ENCODE measurements around the gene LIMS2.

Gene LIMS2

DNA sequence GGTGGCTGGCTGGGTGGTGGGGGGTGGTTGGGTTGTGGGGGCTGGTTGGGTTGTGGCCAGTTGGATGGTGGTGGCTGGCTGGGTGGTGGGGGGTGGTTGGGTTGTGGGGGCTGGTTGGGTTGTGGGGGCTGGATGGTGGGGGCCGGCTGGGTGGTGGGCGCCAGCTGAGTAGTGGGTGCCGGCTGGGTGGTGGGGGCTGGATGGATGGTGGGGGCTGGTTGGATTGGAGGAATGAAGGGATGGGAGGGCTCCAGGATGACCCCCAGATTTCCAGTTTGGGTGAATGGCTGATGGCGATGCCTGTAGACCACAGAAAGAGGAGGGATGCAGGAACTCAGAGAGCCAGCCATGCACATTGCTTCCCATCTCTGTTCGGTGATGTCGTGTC, 56.1 kb downstream of the LIMS2 start:
- DNase-seq, result no peak

DNA sequence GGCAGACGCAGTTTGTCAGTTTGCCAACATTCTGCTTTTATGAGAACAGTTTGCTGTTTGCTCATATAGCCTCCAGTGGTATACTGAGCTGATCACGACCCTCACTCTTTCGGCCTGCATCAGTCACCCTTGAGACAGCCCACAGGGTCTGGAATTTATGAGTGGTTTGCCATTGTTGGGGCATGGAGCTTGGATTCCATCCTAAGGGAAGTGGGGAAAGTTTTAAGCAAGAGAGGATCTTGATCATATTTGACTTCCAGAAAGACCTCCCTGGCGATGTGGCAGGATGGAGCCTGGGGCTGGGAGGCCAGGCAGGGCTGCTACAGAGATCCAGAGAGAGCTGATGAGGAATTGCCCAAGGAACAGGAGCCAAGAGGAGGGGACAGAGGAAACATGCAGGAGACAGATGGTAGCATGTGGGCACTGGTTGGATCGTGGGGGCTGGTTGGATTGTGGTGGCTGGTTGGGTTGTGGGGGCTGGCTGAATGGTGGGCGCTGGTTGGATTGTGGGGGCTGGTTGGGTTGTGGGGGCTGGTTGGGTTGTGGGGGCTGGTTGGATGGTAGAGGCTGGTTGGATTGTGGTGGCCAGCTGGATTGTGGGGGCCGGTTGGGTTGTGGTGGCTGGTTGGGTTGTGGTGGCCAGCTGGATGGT, 56.7 kb downstream of the LIMS2 start:
- no peak for DNase-seq

DNA sequence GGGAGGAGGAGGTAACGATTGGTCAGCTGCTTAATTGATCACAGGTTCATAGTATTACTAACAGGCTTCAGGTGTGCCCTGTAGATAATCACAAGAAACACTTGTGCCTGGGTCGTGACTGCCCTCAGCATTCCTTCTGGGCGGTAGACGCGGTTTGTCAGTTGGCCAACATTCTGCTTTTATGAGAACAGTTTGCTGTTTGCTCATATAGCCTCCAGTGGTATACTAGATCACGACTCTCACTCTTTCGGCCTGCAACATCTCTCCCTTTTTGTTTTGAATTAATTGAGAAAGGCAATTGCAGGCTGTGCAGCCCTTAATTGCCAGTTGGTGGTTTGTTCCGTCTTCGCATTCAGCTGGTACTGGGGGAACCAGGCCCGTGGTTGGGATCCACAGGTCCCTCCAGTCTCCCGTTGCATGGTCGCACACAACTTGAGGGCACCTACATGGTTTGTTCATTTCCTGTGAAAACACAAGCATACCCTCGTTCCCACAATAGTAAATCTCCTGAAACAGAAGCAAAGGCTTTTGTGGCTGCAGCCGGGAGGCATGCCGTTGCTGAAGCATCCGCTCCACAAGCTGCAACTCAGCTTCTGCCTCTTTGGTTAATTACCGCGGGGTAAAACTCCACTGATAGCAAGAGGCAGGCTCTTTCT, 59.7 kb downstream of the LIMS2 start:
- DNase-seq, result no peak

DNA sequence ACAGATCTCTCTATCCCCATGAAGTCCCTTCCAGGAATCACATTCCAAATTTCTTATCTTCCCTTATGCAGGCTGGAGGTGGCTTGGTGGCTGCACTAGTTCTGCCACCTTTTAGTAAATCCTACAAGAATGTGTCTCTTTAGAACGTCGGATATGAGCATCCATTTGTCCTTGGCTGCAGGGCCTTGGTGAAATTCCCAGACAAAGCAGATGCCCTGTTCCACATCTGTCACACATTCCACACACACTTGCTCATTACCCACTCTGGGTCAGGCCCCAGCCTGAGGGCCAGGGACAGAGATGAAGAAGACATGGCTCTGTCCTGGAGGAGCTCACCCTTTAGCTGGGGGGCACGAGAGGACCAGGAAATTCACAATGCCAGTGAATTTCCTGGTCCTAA, 60.6 kb downstream of the LIMS2 start:
- no peak for DNase-seq

DNA sequence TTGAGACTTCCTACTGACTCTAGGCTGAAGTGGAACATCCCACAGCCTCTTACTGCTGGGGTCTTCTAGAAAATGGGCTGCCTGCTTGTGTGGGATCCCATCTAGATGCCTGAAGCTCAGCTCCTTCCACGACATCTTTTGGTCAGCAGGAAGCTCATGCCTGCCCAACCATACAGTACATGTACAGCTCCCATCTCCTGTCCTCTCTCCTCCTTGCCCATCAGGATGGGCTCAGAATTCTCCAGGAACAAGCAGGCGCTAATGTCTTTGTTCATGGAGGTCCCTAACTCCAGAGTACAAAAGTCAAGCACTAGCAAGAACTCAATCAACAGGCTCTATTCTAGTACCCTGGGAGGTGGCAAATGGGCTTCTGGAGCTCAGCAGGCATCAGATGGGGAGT, 61.1 kb downstream of the LIMS2 start:
- DNase-seq, result no peak

DNA sequence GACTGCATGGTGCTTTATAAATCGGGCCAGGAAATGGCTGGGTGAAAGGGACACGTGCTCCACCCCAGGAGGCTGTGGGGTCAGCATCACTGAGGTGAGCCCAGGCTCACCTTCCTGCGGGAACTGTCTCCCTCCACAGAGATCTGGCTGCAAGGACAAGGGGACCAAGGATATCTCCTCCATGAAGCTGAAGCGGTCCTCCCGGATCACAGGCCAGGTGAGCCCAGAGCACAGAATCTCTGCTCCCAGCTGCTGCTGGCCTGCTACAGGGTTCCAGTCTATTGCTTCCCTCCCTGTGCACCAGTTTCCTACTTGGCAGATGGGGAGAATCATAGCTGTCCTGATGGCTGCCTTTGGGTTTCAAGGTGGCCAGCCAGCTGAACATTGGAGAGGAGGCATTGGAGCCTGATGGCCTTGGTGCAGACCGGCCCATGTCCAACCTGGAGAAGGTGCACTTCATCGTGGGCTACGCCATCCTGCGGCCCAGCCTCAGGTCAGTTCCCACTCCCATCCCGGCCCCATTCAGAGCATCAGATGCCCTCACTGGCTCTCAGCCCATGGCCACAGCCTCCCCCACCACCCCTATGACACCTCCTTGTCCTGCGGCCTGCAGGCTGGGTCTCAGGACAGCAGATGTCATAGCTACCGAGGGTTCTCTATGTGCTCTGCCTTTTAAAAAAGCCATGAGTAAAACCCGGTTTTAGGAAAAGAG, 63.1 kb downstream of the LIMS2 start:
- DNase-seq, result no peak

DNA sequence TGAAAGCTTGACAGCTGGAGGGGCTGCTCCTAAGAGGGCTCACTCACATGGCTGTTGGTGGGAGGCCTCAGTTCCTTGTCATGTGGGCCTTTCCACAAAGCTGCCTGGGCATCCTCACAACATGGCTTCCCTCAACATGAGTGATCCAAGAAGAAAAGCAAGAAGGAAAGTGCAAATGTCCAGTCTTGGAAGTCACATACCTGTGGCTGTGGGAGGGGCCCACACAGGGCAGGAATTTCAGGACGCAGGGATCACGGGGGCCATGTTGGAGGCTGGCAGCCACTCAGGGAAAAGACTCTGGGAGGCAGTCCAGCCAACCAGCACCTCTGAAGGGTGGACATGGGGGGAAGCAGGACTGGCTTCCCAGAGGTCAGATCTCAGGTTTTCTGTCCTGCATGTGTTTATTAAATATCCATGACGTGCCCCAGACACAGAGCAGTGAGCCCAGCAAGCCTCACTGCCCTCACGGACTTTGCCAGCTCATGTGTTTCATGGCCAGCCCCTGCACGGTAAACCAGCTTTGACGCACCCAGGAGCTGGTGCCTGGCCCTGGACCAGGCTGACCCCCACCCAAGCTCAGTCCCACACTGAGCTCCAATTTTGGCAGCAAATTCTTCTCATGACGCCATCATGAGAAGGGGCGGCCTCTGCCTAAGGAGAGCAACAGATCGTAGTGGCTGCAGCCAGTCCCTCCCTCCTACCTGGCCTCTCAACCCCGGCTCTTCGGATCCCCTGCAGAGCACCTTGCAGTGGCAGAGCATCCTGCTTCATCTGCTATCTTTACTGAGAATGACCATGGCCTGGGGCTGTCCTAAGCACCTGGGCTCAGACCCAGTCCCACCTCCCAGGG, 64.0 kb downstream of the LIMS2 start:
- DNase-seq, result no peak

DNA sequence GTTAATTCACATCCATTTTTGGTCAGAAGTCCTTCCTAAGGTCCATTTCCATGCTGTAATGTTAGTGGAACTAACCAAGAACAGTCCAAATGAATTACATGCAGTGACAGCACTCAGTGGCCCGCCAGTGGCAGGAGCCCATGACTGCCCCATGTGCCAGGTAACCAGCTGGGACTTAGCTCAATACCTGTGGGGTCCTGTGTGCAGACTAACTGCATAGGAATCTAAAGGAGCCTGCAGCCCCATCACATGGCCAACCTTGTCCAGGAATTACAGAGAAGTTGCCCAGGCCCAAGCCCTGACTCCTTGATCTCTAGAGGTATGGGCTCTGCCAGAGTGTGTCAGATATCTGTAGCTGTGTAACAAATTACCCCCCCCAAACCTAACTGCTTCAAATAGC, 64.8 kb downstream of the LIMS2 start:
- no peak for DNase-seq

DNA sequence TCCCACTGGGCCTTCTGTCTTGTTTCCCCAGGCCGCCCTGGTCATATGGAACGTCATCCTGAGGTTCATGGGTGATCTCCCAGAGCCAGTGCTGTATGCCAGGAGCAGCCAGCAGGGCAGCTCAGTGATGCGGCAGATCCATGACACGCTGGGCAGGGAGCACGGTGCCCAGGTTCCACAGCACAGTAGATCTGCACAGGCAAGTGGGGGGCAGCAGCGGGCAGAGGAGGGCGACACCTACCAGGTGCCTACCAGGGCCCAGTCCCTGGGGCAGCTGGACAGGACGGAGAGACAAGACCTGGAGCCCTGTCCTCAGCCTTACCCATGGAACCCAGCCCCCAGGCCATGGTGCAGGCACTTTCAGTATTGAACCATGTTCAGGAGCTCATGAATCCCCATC, 65.5 kb downstream of the LIMS2 start:
- DNase-seq, result no peak

DNA sequence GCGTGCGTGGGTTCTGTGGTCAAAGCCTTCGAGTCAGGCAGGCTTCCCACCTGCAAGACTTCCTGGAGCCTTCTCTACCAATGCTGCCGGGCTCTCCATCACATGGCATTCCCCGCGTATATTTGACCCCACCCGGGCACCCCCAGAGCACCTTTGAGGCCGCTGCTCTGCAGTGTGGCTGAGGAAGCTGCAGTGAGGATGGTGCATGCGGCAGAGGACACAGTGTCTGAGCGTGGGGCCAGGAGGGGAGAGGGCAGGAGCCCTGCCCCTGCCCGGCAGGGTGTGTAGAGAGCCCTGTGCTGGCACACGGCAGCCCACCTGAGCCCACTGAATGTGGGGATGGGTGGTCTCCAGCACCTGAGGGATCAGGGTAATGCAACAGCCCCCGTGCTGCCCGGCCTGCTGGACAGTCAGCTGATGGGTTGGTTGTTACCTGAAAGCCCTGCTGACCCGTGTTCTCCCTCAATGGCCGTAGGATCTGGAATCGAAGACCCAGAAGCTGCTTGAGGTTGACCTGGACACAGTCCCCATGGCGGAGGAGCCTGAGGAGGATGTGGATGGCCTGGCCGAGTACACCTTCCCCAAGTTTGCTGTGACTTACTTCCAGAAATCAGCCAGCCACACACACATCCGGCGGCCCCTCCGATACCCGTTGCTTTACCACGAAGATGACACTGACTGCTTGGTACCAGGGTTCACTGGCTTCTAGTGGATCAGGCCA, 66.1 kb downstream of the LIMS2 start:
- DNase-seq, result no peak

DNA sequence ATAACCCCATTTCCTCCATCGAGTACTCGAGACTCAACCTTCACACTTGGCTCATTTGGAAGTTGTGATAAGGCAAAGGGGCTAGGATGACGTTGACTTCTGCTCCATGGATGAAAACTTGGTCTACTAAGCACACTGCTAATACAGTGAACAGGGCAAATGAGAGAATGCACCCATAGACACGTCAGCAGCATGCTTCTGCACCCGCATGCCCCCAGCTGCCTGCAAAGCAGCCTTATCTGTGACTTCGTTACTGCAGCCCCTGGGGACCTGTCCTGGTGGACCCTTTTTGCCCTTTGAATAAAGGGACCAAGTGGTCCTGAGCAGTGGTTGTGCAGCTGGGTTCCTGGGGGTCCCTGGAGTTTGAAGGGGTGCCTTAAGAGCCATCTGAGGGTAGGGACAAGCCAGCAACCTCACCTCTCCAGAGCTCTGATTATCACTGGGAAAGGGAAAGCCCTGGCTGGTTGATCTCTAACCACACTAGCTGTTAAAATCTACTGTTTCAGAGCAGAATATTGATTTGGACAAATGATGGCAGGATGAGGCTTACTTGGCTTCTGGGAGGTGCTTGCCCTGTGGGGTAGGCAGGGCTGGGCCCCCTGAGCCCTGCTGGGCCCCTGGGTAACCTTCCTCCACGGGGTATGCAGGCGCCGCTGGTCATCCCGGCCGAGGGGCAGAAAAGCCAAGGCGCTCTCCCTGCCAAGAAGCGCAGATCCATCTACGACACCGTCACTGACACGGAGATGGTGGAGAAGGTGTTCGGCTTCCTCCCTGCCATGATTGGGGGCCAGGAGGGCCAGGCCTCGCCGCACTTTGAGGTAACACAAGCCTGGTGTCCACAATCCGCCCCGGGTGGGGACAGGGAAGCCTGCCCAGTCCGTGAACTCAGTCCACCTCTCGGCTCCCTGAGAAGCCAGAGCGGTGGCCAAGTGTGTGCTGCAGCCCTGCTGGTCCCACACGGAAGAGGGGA, 67.0 kb downstream of the LIMS2 start:
- DNase-seq, result no peak

DNA sequence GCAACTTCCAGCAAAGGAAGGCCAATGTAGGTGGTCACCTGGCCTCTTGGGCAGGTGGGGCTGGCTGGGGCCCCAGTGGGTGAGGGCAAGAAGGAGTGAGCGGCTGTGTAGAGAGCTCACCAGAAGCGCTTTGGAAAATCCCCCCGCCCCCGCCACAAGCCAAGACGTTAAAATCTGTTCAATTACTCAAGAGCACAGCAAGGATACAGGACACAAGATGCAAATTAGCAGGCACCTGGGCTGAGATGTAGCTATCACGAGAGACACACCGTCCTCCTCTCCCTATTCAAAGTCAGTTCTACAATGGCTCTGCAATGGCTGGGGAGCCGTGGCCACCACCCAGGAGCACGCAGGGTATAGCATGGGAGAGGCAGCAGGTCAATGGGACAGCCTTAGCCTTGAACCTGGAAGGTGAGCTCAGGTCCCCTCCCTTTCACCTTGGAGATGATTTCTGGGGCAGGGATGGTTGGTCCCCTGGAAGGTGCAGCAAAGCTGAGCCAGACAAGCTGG, 67.9 kb downstream of the LIMS2 start:
- DNase-seq, result no peak

DNA sequence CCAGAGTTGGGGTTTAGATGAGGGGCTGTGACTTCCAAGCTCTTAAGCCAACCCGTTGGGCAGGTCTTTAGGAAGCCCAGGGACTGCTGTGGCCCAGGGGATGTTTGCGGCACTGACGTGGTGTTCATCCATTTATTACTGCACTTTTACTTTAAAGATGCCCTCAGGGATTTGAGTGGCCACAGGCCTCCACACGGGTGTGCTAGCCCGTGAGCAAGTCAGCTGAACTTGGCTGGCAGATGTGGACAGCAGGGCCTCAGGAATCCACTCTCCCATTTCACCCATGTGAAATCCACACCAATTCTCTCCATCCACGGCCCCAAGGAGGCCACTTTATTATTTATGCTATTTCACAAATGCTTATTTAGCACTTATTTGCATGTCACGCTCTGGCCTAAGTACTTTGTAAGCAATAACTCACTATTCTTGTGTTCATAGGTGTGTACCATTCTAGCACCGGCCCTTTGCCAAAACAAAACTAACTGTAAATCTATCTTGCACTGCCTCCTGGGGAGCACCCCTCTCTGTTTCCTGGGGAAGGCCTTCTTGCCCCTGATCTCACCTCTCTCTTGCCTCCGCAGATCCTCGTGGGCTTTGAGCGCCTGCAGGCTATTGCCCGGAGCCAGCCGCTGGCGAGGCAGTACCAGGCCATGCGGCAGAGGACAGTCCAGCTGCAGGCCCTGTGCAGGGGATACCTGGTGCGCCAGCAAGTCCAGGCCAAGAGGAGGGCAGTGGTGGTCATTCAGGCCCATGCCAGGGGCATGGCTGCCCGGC, 68.5 kb downstream of the LIMS2 start:
- no peak for DNase-seq

DNA sequence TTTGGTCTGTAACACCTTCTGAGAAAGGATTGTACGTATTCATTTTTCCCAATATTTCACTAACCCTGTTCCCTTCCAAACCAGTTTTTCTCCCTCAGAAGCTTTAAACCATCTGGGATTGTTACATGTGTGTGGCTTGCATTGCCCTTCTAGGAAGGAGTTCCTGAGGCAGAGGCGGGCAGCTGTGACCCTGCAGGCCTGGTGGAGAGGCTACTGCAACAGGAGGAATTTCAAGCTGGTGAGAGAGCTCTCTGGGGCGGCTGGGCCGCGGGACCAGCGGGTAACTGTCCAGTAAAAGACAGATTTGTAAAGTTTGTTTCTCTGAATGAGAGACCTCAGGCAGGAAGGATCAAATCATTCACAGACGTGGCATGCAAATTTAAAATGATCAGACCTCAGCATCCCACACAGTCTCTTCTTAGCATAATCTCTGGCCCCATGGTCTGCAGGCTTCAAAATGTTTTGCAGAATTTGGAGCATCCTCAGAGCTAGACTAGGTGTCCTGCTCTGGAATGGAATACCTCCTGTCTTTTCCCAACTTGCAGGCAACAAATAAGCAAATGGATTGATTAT, 69.6 kb downstream of the LIMS2 start:
- DNase-seq, result no peak

DNA sequence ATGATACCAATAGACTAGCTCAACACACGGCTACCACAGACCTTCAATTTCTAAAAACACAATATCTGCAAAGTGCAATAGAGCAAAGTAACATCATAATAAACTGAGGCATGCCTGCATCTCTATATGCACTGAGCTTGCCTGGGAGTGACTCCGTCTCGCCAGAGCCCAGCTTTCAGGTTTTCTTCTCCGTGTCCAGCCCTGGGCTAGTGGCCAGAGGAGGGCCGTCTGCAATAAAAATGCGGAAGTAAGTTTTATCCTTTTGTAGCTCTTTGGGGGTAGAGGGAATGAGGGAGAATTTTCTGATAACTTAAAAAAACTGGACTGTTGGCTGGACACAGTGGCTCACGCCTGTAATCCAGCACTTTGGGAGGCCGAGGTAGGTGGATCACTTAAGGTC, 70.3 kb downstream of the LIMS2 start:
- no peak for DNase-seq

DNA sequence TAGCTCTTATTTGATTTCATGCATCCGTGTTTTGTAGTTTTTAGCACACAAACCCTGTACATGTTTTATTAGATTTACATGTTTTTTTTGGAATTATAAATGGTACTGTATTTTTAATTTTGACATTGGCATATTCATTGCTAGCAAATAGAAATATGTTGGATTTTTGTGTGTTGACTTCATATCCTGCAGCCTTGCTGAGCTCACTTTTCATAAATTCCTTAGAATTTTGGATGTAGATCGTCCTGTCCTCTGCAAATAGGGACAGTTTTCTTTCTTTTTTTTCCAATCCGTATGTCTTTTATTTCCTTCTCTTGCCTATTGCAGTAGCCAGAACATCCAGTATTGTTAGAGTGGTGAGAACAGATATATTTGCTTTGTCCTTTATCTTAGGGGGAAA, 76.1 kb downstream of the LIMS2 start:
- DNase-seq, result no peak

DNA sequence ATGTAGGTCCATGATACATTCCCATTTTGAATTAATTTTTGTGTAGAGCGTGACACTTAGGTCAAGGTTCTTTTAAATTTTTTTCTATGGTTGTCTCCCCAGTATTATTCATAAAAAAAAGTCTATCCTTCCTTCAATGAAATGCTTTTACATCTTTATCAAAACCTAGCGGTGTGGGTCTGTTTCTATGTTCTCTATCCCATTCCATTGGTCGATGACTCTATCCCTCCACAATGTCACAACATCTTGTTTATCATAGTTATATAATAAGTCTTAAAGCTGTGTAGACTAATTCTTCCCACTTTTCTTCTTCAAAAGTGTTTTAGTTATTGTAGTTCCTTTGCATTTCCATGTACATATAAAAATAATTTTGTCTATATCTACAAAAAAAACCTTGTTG, 76.6 kb downstream of the LIMS2 start:
- DNase-seq, result no peak

DNA sequence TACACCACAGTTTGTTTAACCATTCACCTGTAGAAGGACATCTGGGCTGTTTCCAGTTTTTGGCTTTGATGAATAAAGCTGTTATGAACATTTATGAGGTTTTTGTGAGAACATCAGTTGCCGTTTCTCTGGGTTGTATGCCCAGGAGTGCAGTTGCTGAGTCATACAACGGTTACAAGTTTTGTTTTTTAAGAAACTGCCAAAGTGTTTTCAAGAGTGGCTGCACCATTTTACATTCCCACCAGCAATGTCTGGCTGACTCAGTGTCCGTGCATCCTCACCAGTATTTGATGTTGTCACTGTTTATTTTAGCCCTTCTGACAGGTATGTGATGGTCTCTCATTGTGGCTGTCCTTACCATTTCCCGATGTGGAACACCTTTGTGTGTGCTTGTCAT, 77.3 kb downstream of the LIMS2 start:
- DNase-seq, result no peak

DNA sequence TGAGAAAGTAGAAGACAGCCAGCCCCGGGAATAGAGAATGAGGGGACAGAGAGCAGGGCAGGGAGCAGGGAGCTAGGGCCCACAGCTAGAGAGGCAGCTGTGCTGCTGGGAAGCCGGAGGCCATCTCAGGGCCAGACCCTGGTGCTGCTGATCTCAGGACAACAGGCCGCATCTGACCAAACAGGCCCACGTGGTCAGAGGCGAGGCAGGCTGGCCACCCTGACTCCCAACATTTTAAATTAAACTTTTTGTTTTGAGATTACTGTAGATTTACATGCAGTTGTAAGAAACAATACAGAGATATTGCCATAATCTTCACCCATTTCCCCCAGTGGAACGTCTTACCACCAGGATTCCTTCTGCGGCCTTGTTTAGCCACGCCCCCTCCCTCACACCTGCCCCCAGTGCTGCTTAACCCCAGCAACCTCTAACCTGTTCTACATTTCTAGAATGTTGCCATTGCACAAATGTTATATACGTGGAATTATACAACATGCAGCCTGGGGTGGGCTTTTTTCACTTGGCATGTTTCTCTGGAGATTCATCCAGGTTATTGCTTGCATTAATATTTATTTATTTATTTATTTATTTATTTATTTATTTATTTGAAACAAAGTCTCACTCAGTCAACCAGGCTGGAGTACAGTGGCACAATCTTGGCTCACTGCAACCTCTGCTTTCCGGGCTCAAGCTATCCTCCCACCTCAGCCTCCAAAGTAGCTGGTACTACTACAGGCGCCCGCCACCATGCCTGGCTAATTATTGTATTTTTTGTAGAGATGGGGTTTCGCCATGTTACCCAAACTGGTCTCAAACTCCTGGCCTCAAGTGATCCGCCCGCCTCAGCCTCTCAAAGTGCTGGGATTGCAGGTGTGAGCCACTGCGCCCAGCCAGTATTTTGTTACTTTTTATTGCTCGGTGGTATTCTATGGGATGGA, 78.0 kb downstream of the LIMS2 start:
- no peak for DNase-seq

Data from central memory CD4-positive, alpha-beta T cell (primary cell).